ENCODE results near the gene USP12. TPM values are rescaled to one million over a fixed set of nuclear protein-coding genes. Genes with fewer than 3 reads are reported as not detected.
A peak's percentile ranks its signal among the peaks of the same experiment; 100 is the strongest.
"Not testable (repeated sequence)": the region's sequence is repeated elsewhere in the genome, so short reads cannot be mapped to it uniquely, and the experiment has no call there.

USP12 gene, protein sequence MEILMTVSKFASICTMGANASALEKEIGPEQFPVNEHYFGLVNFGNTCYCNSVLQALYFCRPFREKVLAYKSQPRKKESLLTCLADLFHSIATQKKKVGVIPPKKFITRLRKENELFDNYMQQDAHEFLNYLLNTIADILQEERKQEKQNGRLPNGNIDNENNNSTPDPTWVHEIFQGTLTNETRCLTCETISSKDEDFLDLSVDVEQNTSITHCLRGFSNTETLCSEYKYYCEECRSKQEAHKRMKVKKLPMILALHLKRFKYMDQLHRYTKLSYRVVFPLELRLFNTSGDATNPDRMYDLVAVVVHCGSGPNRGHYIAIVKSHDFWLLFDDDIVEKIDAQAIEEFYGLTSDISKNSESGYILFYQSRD
- total RNA-seq = 37.5 TPM
- long read RNA-seq, full-length matches to known transcripts = 61 of 71 reads
- long read RNA-seq, partial matches to known transcripts = 7 of 71 reads
- long read RNA-seq, other reads (novel, unspliced or antisense) = 3 of 71 reads

GRCh38 chr13:27171244-27171826, at the start of gene USP12:
USP12 (minus strand) TSS chr13:27171811; CDS start chr13:27171639, 172 bp downstream.
- ATAC-seq (peak; percentile 25), DNase-seq (peak; percentile 77)
- H3K9me3 ChIP-seq = no peaks in the 10 kb centered on the region
- TF ChIP-seq, protein P1, sequence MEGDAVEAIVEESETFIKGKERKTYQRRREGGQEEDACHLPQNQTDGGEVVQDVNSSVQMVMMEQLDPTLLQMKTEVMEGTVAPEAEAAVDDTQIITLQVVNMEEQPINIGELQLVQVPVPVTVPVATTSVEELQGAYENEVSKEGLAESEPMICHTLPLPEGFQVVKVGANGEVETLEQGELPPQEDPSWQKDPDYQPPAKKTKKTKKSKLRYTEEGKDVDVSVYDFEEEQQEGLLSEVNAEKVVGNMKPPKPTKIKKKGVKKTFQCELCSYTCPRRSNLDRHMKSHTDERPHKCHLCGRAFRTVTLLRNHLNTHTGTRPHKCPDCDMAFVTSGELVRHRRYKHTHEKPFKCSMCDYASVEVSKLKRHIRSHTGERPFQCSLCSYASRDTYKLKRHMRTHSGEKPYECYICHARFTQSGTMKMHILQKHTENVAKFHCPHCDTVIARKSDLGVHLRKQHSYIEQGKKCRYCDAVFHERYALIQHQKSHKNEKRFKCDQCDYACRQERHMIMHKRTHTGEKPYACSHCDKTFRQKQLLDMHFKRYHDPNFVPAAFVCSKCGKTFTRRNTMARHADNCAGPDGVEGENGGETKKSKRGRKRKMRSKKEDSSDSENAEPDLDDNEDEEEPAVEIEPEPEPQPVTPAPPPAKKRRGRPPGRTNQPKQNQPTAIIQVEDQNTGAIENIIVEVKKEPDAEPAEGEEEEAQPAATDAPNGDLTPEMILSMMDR (IDR thresholded peaks at IDR 0.05) = no peak
- H3K27ac ChIP-seq = peak within 1 kb of the TSS; percentile 89
- peak within 1 kb of the TSS; percentile 87 for H3K4me3 ChIP-seq
- H3K36me3 ChIP-seq = no peaks in the 10 kb centered on the region
- intact Hi-C loops (cut with DNase I) = no loop called here
- H3K4me1 ChIP-seq = peaks cover 39% of the 10 kb centered on the region
- H3K27me3 ChIP-seq = no peaks in the 10 kb centered on the region

- no peaks in the 10 kb centered on the region for H3K9me3 ChIP-seq
- H3K4me1 ChIP-seq = no peaks in the 10 kb centered on the region
- no peak overlapping the region for H3K27ac ChIP-seq
- H3K27me3 ChIP-seq = no peaks in the 10 kb centered on the region
- DNase-seq (no peak), ATAC-seq (no peak)
- no peaks in the 10 kb centered on the region for H3K36me3 ChIP-seq
- H3K4me3 ChIP-seq = no peak overlapping the region
- TF ChIP-seq, protein P1 (IDR thresholded peaks at IDR 0.05) = no peak
- intact Hi-C loops (cut with DNase I) = no loop called here
These were observed 48.0 kb upstream of the USP12 start for GRCh38 chr13:27219611-27220010.

GRCh38 chr13:27218861-27219260, 47.2 kb upstream of the USP12 start:
- H3K9me3 ChIP-seq; H3K27ac ChIP-seq; H3K27me3 ChIP-seq; H3K36me3 ChIP-seq; ATAC-seq; DNase-seq; H3K4me3 ChIP-seq; H3K4me1 ChIP-seq; intact Hi-C loops (cut with DNase I): not testable (repeated sequence)

GRCh38 chr13:27217791-27218190, 46.2 kb upstream of the USP12 start:
- DNase-seq; H3K27me3 ChIP-seq; H3K9me3 ChIP-seq; H3K36me3 ChIP-seq; H3K4me1 ChIP-seq; H3K4me3 ChIP-seq; intact Hi-C loops (cut with DNase I); ATAC-seq; H3K27ac ChIP-seq: not testable (repeated sequence)

- intact Hi-C loops (cut with DNase I); H3K27me3 ChIP-seq; H3K36me3 ChIP-seq; H3K4me1 ChIP-seq; H3K4me3 ChIP-seq; H3K27ac ChIP-seq; ATAC-seq; DNase-seq; H3K9me3 ChIP-seq: not testable (repeated sequence)
These were observed 41.8 kb upstream of the USP12 start for GRCh38 chr13:27213386-27213785.

DNA sequence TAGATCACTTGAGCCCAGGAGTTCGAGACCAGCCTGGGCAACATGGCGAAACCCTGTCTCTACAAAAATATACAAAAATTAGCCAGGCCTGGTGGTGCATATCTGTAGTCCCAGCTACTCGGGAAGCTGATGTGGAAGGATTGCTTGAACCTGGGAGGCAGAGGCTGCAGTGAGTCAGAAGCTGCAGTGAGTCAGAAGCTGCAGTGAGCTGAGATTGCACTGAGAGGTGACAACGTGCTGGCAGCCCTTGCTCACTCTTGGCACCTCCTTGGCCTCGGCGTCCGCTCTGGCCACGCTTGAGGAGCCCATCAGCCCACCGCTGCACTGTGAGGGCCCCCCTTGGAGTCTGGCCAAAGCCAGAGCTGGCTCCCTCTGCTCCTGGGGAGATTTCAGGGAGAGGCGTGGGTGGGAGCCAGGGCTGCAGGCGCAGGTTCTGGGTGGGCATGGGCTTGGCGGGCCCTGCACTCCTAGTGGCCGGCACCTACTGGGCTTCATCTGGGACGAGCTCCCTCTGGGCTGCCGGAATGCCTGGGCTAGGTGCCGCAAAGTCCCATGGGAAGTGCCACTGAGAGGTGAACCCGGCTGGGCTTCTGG, 40.3 kb upstream of the USP12 start:
- H3K9me3 ChIP-seq = no peaks in the 10 kb centered on the region
- H3K27ac ChIP-seq = no peak overlapping the region
- no peak for ATAC-seq
- TF ChIP-seq, protein P1 (IDR thresholded peaks at IDR 0.05) = no peak
- H3K4me3 ChIP-seq = no peak overlapping the region
- DNase-seq = no peak
- intact Hi-C loops (cut with DNase I) = no loop called here
- H3K36me3 ChIP-seq = no peaks in the 10 kb centered on the region
- H3K27me3 ChIP-seq = no peaks in the 10 kb centered on the region
- no peaks in the 10 kb centered on the region for H3K4me1 ChIP-seq

GRCh38 chr13:27211271-27211670, 39.7 kb upstream of the USP12 start:
- no peaks in the 10 kb centered on the region for H3K4me1 ChIP-seq
- H3K4me3 ChIP-seq = no peak overlapping the region
- no peaks in the 10 kb centered on the region for H3K9me3 ChIP-seq
- no peak for DNase-seq
- no peak for ATAC-seq
- H3K27ac ChIP-seq = no peak overlapping the region
- TF ChIP-seq, protein P1 (IDR thresholded peaks at IDR 0.05) = no peak
- no peaks in the 10 kb centered on the region for H3K27me3 ChIP-seq
- intact Hi-C loops (cut with DNase I) = no loop called here
- no peaks in the 10 kb centered on the region for H3K36me3 ChIP-seq
